HL-60 (cell line): Measurements from ENCODE around the gene CYP1A2.

Experiments used
- DNase-seq, 2 experiments: peaks; one replicate each; pipeline ENCODE4 v3.0.0-alpha.2; 2010 to 2020; ENCODE audit warnings: low read depth in 1 of 2, low spot score in 1 of 2
- H3K27ac ChIP-seq: fragments of 250-450 bp; sonication (Bioruptor Pico); replicated peaks from 2 replicates; pipeline ENCODE4 v1.5.1; 2020; ENCODE audit warnings: mild to moderate bottlenecking, moderate library complexity
- H3K27me3 ChIP-seq: fragments of 250-450 bp; sonication (Bioruptor Pico); 2 replicates; pipeline ENCODE4 v1.5.1; 2021; ENCODE audit warnings: mild to moderate bottlenecking, moderate library complexity; ENCODE audit not compliant: insufficient read depth, poor library complexity, severe bottlenecking
- H3K4me3 ChIP-seq: replicated peaks from 2 replicates; pipeline ENCODE4 v1.5.1; 2011; ENCODE audit warnings: mild to moderate bottlenecking, control low read depth, low read length; ENCODE audit not compliant: insufficient read depth
- CTCF ChIP-seq: IDR thresholded peaks from one replicate; pipeline ENCODE4 v1.5.1; 2011; ENCODE audit warnings: low read length, control low read depth, inconsistent platforms; ENCODE audit not compliant: insufficient read depth
- GABPA ChIP-seq: IDR thresholded peaks from 2 replicates; pipeline ENCODE4 v1.6.1; 2012; ENCODE audit warnings: low read depth
- POLR2AphosphoS5 ChIP-seq: IDR thresholded peaks from 2 replicates; pipeline ENCODE4 v1.6.1; 2012; ENCODE audit warnings: low read depth
- SPI1 ChIP-seq: IDR thresholded peaks from 2 replicates; pipeline ENCODE4 v1.6.1; 2012; ENCODE audit warnings: low read depth, mild to moderate bottlenecking, borderline replicate concordance
- TF ChIP-seq, protein P1 (sequence below): IDR thresholded peaks from 2 replicates; pipeline ENCODE4 v1.6.1; 2012; ENCODE audit warnings: low read depth; ENCODE audit not compliant: insufficient replicate concordance

CYP1A2 gene

GRCh38 chr15:74724570-74725224 lies 23.9 kb upstream of the CYP1A2 start:
- no peak overlapping the region for H3K4me3 ChIP-seq
- H3K27ac ChIP-seq = no peak overlapping the region
- TF ChIP-seq SPI1 (no peak), POLR2AphosphoS5 (no peak), CTCF (no peak), GABPA (no peak)
- TF ChIP-seq, protein P1, sequence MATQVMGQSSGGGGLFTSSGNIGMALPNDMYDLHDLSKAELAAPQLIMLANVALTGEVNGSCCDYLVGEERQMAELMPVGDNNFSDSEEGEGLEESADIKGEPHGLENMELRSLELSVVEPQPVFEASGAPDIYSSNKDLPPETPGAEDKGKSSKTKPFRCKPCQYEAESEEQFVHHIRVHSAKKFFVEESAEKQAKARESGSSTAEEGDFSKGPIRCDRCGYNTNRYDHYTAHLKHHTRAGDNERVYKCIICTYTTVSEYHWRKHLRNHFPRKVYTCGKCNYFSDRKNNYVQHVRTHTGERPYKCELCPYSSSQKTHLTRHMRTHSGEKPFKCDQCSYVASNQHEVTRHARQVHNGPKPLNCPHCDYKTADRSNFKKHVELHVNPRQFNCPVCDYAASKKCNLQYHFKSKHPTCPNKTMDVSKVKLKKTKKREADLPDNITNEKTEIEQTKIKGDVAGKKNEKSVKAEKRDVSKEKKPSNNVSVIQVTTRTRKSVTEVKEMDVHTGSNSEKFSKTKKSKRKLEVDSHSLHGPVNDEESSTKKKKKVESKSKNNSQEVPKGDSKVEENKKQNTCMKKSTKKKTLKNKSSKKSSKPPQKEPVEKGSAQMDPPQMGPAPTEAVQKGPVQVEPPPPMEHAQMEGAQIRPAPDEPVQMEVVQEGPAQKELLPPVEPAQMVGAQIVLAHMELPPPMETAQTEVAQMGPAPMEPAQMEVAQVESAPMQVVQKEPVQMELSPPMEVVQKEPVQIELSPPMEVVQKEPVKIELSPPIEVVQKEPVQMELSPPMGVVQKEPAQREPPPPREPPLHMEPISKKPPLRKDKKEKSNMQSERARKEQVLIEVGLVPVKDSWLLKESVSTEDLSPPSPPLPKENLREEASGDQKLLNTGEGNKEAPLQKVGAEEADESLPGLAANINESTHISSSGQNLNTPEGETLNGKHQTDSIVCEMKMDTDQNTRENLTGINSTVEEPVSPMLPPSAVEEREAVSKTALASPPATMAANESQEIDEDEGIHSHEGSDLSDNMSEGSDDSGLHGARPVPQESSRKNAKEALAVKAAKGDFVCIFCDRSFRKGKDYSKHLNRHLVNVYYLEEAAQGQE = no peak
- DNase-seq = no peak
- H3K27me3 ChIP-seq = peaks cover 19% of the 10 kb centered on the region

DNA sequence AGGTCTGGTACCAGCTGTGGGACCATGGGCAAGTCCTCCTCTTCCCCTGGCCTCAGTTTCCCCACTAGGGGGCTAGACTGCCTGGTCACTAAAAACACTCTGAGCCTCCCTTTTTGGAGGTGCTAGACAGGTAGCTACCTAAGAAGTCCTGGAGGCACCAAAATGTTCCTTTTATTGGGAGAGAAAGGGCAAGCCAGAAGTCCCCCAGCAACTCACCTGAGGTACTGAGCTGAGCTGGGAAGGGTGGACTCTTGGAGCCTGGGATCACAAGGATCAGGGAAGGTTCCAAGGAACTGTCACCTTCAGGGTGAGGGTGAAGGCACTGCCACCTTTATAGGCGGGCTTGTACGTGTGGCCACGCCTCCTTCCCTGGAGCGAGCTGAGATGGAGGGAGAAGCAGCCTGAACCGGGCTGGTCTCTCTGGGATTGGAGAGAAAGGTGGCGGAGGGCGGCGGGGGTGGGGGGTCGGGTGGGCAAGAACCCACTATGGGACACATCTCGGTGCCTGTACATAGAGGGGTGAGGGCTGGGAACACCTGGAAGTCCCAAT lies 23.3 kb upstream of the CYP1A2 start, which contains the start of gene CYP1A1:
TSS of gene CYP1A1 (minus strand) at position 304 of the 550 bp plus-strand sequence. CDS start 2,431 bp downstream, outside the sequence.
- Histone ChIP-seq H3K27ac (no peak within 1 kb of the TSS), H3K27me3 (peaks cover 23% of the 10 kb centered on the region), H3K4me3 (peak within 1 kb of the TSS; percentile 48)
- DNase-seq = no peak
- TF ChIP-seq POLR2AphosphoS5 (no peak), GABPA (no peak), CTCF (no peak), SPI1 (no peak)
- TF ChIP-seq, protein P1 = no peak

GRCh38 chr15:74725845-74726773 lies 22.5 kb upstream of the CYP1A2 start:
- peak; percentile 11 to 52 for DNase-seq
- peaks cover 24% of the 10 kb centered on the region for H3K27me3 ChIP-seq
- peak overlapping the region; percentile 48 for H3K4me3 ChIP-seq
- no peak overlapping the region for H3K27ac ChIP-seq
- TF ChIP-seq CTCF (no peak), POLR2AphosphoS5 (no peak), SPI1 (no peak), GABPA (no peak)
- TF ChIP-seq, protein P1 = no peak
